ENCODE results near the gene SLC39A13.
A peak's percentile ranks its signal among the peaks of the same experiment; 100 is the strongest.

The SLC39A13 gene

GRCh38 chr11:47384498-47384897 is 23.9 kb upstream of the SLC39A13 start:
- DNase-seq (ENCODE audit: low read depth in 2 of 2) = no peak

- no peak for DNase-seq (ENCODE audit: low read depth in 2 of 2)
Measured at GRCh38 chr11:47387944-47388696, 20.3 kb upstream of the SLC39A13 start.

- no peak for DNase-seq (ENCODE audit: low read depth in 2 of 2)
Measured at GRCh38 chr11:47388697-47389576, 19.5 kb upstream of the SLC39A13 start.

- DNase-seq (ENCODE audit: low read depth in 2 of 2) = no peak
Measured at GRCh38 chr11:47389577-47390421, 18.6 kb upstream of the SLC39A13 start.

GRCh38 chr11:47390422-47390760 is 18.0 kb upstream of the SLC39A13 start:
- no peak for DNase-seq (ENCODE audit: low read depth in 2 of 2)

GRCh38 chr11:47391077-47391583 is 17.3 kb upstream of the SLC39A13 start:
- DNase-seq (ENCODE audit: low read depth in 2 of 2) = no peak

GRCh38 chr11:47391711-47392432 is 16.5 kb upstream of the SLC39A13 start:
- no peak for DNase-seq (ENCODE audit: low read depth in 2 of 2)

GRCh38 chr11:47392546-47393162 is 15.7 kb upstream of the SLC39A13 start:
- no peak for DNase-seq (ENCODE audit: low read depth in 2 of 2)

GRCh38 chr11:47393163-47394049 is 15.0 kb upstream of the SLC39A13 start:
- no peak for DNase-seq (ENCODE audit: low read depth in 2 of 2)

- no peak for DNase-seq (ENCODE audit: low read depth in 2 of 2)
Measured at GRCh38 chr11:47394050-47394321, 14.4 kb upstream of the SLC39A13 start.

- DNase-seq (ENCODE audit: low read depth in 2 of 2) = peak in 1 of 2 donors; percentile 47
Measured at GRCh38 chr11:47394322-47395222, 13.8 kb upstream of the SLC39A13 start.

GRCh38 chr11:47395223-47396048 is 13.0 kb upstream of the SLC39A13 start:
- no peak for DNase-seq (ENCODE audit: low read depth in 2 of 2)

GRCh38 chr11:47396049-47396320 is 12.4 kb upstream of the SLC39A13 start:
- no peak for DNase-seq (ENCODE audit: low read depth in 2 of 2)

GRCh38 chr11:47398011-47398410 is 10.4 kb upstream of the SLC39A13 start:
- DNase-seq (ENCODE audit: low read depth in 2 of 2) = no peak

- DNase-seq (ENCODE audit: low read depth in 2 of 2) = no peak
Measured at GRCh38 chr11:47398551-47398950, 9.8 kb upstream of the SLC39A13 start.

GRCh38 chr11:47399860-47400767 is 8.3 kb upstream of the SLC39A13 start:
- no peak for DNase-seq (ENCODE audit: low read depth in 2 of 2)

GRCh38 chr11:47400768-47401279 is 7.6 kb upstream of the SLC39A13 start:
- no peak for DNase-seq (ENCODE audit: low read depth in 2 of 2)

All from stimulated activated CD4-positive, alpha-beta T cell treated with anti-CD3 and anti-CD28 coated beads, Interleukin-15, amount 100 ng/mL, for 48 hours (primary cell).